ENCODE measurements around the gene SLC4A9.

GRCh38 chr5:140381972-140382371, 22.0 kb downstream of the SLC4A9 start:
- TF ChIP-seq ZNF8 (CRISPR knock-in tag; IDR thresholded peaks at IDR 0.05) (no peak), ZFP30 (CRISPR knock-in tag; IDR thresholded peaks at IDR 0.05) (no peak), PATZ1 (CRISPR knock-in tag; IDR thresholded peaks at IDR 0.05; ENCODE audit: borderline replicate concordance) (no peak), BACH2 (CRISPR knock-in tag; IDR thresholded peaks at IDR 0.05; ENCODE audit: borderline replicate concordance) (no peak), ESRRG (CRISPR knock-in tag; IDR thresholded peaks at IDR 0.05) (no peak), ARNTL (CRISPR knock-in tag; IDR thresholded peaks at IDR 0.05; ENCODE audit: borderline replicate concordance, low read depth) (no peak), CREB5 (CRISPR knock-in tag; IDR thresholded peaks at IDR 0.05; ENCODE audit: low read depth) (no peak), ZC3H10 (CRISPR knock-in tag; IDR thresholded peaks at IDR 0.05) (no peak), OSR1 (CRISPR knock-in tag; IDR thresholded peaks at IDR 0.05) (no peak), POU6F1 (CRISPR knock-in tag; IDR thresholded peaks at IDR 0.05; ENCODE audit: borderline replicate concordance, low read depth) (no peak), RARB (CRISPR knock-in tag; IDR thresholded peaks at IDR 0.05) (no peak), GLIS3 (CRISPR knock-in tag; IDR thresholded peaks at IDR 0.05) (no peak), CSDC2 (CRISPR knock-in tag; IDR thresholded peaks at IDR 0.05) (no peak)
